Esophagus muscularis mucosa (tissue), 4 donors: ENCODE data around the gene PRLH. TPM values are rescaled to one million over a fixed set of nuclear protein-coding genes. Genes with fewer than 3 reads are reported as not detected.

ENCODE experiments used
- DNase-seq: peaks from one replicate; pipeline ENCODE4 v3.0.0-alpha.2; 2017; ENCODE audit errors: extremely low spot score
- H3K27ac ChIP-seq, 4 donors: fragments of 200-600 bp; sonication (generic); replicated peaks in 1 of 4; 1 replicate in 3 of 4; 2 replicates in 1 of 4; pipeline ENCODE4 v1.5.1; 2016 to 2019; ENCODE audit warnings: mild to moderate bottlenecking in 1 of 4
- H3K27me3 ChIP-seq, 4 donors: fragments of 200-600 bp; sonication (generic); one replicate each; pipeline versions ENCODE4 v1.5.1 to v1.6.0; 2016 to 2019
- H3K36me3 ChIP-seq, 4 donors: fragments of 200-600 bp; sonication (generic); one replicate each; pipeline ENCODE4 v1.5.1; 2016 to 2019
- H3K4me1 ChIP-seq, 4 donors: fragments of 200-600 bp; sonication (generic); one replicate each; pipeline ENCODE4 v1.5.1; 2016 to 2019
- H3K4me3 ChIP-seq, 4 donors: fragments of 200-600 bp; sonication (generic); 1 replicate in 2 of 4; 2 replicates in 2 of 4; pipeline ENCODE4 v1.5.1; 2016 to 2019; ENCODE audit warnings: mild to moderate bottlenecking in 4 of 4, moderate library complexity in 1 of 4
- H3K9me3 ChIP-seq, 4 donors: fragments of 200-600 bp; sonication (generic); 1 replicate in 3 of 4; 2 replicates in 1 of 4; pipeline ENCODE4 v1.5.1; 2016 to 2019
- EP300 ChIP-seq: sonication (generic); formaldehyde crosslinking; IDR thresholded peaks from one replicate; pipeline ENCODE4 v1.6.1; 2017; ENCODE audit warnings: antibody characterized with exemption
- POLR2A ChIP-seq: fragments of 450-650 bp; IDR thresholded peaks from one replicate; pipeline ENCODE4 v1.6.1; 2017; ENCODE audit warnings: antibody characterized with exemption, moderate library complexity, mild to moderate bottlenecking, low read depth
- POLR2AphosphoS5 ChIP-seq, 2 donors: sonication (generic); formaldehyde crosslinking; IDR thresholded peaks; one replicate each; pipeline ENCODE4 v1.6.1; 2017; ENCODE audit warnings: antibody characterized with exemption in 2 of 2
- WGBS: methylation state at CpG from one replicate; pipeline ENCODE4 v1.1.5; 2018; 5-methylcytosine and 5-hydroxymethylcytosine counted together
- intact Hi-C: fragments of 100-400 bp; cut with DNase I; formaldehyde crosslinking; loops from one replicate; pipeline ENCODE4 v1.15.1; 2023
- total RNA-seq, 4 donors: library from RNA; depleted of rRNA; stranded (reverse); fragments of >200 nt; gene quantifications; one replicate each; pipeline versions ENCODE4 v1.1.0 to v1.2.1, GENCODE V29; 2016
- TF ChIP-seq, protein P1 (sequence below), 3 experiments: fragments of 200-600 bp in 2 of 3; fragments of 450-650 bp in 1 of 3; sonication (generic) in 2 of 3; IDR thresholded peaks; one replicate each; pipeline ENCODE4 v1.5.1; 2017 to 2019; ENCODE audit warnings: antibody characterized with exemption in 3 of 3, mild to moderate bottlenecking in 2 of 3, moderate library complexity in 1 of 3

Gene PRLH
- total RNA-seq, 4 donors from 2014 or later, result not detected

DNA sequence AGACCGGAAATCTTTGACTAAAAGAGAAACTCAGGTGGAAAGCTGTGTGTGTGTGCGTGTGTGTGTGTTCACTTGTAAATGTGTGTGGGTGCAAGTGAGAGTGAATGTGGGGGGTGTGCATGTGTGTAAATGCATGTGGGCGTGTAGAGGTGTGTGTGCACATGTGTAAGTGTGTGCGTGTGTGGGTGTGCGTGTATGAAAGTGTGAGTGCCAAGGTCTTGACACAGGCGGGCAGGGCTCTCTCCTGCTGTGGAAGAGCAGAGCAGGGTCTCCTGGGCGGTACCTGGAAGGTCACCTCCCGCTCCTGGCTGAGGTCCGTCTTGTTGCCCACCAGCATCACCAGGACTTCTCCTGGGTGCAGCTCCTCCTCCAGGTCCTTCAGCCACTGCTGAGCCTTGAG, 10.6 kb downstream of the PRLH start:
- intact Hi-C loops, result loop anchor here (10.0 kb wide), 3 partner anchors 162 to 482 kb away; partner anchors contain the start of gene COL6A3
- Histone ChIP-seq H3K27ac (no peak overlapping the region), H3K9me3 (no peaks in the 10 kb centered on the region), H3K27me3 (no peaks in the 10 kb centered on the region), H3K4me1 (peaks cover 17 to 35% (median 29%) of the 10 kb centered on the region in 4 donors), H3K36me3 (no peaks in the 10 kb centered on the region), H3K4me3 (no peak overlapping the region)
- no peak for DNase-seq
- WGBS, result 96% methylated on average over 9 of the region's 9 CpGs
- TF ChIP-seq POLR2AphosphoS5 (IDR thresholded peaks at IDR 0.05) (no peak), EP300 (no peak), POLR2A (no peak)
- TF ChIP-seq, protein P1, sequence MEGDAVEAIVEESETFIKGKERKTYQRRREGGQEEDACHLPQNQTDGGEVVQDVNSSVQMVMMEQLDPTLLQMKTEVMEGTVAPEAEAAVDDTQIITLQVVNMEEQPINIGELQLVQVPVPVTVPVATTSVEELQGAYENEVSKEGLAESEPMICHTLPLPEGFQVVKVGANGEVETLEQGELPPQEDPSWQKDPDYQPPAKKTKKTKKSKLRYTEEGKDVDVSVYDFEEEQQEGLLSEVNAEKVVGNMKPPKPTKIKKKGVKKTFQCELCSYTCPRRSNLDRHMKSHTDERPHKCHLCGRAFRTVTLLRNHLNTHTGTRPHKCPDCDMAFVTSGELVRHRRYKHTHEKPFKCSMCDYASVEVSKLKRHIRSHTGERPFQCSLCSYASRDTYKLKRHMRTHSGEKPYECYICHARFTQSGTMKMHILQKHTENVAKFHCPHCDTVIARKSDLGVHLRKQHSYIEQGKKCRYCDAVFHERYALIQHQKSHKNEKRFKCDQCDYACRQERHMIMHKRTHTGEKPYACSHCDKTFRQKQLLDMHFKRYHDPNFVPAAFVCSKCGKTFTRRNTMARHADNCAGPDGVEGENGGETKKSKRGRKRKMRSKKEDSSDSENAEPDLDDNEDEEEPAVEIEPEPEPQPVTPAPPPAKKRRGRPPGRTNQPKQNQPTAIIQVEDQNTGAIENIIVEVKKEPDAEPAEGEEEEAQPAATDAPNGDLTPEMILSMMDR (IDR thresholded peaks at IDR 0.05), result no peak

DNA sequence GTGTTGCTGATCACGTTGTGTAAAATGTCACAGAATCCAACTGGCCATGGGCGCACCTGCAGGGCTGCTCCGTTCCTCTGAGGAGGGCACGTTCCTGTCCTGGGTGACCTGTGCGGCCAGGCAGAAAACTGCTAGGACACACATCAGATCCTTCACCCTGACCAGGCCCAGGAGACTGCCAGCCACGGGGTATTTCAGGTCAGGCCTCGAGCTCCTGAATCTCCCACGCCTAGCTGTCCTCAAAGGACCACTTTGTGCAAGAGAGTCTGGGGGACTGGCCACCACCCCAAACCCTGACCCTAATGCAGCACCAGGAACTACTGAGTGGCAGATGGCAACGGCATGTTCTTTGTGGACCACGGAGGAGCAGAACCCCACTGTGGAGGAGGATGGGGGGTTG, 11.1 kb downstream of the PRLH start:
- H3K27ac ChIP-seq, result no peak overlapping the region
- no peak for DNase-seq
- H3K36me3 ChIP-seq, result no peaks in the 10 kb centered on the region
- no peaks in the 10 kb centered on the region for H3K9me3 ChIP-seq
- H3K4me3 ChIP-seq, result no peak overlapping the region
- H3K27me3 ChIP-seq, result no peaks in the 10 kb centered on the region
- intact Hi-C loops, result loop anchor here (10.0 kb wide), 3 partner anchors 163 to 483 kb away; partner anchors contain the start of gene COL6A3
- WGBS, result 95% methylated on average over 5 of the region's 10 CpGs
- peaks cover 17 to 35% (median 29%) of the 10 kb centered on the region in 4 donors for H3K4me1 ChIP-seq
- no peak for TF ChIP-seq POLR2AphosphoS5 (IDR thresholded peaks at IDR 0.05)
- no peak for TF ChIP-seq POLR2A
- TF ChIP-seq, protein P1 (IDR thresholded peaks at IDR 0.05), result no peak
- TF ChIP-seq EP300, result no peak

DNA sequence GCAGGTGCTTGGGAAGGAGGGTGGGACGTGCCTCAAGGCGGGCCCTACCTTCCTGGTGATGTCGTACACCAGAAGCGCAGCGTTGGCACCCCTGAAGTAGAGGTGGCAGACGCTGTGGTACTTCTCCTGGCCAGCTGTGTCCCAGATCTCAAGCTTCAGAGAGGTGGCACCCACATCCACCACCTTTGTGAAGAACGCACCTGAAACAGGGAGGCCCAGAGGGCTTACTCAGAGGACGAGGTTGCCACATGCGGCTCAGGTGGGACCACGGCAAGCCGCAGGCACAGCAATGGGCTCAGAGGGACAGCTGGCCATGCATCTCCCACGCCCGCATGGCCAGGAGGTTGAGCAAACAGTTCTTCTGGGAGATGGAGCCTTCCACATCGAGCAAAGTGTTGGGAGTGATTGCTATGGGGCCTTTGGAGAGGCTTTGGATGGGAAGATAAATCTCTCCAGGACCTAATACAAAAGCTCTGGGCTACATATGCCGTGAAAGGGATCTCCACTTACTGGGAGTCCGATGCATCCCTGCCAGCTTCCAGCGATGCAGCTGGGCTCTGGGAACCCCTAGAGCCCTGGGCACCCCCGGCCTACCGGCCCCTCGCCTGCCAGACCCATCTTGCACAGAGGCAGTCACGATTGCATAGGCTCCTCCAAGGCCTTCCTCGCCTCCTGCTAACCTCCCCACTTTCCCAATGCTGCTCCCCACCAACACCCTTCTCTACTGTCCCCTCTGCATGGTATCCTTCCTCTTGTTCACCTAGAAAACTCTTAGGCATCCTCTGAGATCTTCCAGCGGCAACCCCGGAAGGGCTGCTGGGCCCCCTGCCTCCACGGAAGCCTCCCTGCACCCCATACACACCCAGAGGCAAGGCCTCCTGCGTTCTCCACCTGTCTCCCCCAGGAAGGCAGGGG, 11.8 kb downstream of the PRLH start:
- intact Hi-C loops, result loop anchor here (10.0 kb wide), 3 partner anchors 163 to 483 kb away; partner anchors contain the start of gene COL6A3
- WGBS, result 93% methylated on average over 26 of the region's 26 CpGs
- TF ChIP-seq POLR2AphosphoS5 (IDR thresholded peaks at IDR 0.05) (no peak), POLR2A (no peak), EP300 (no peak)
- TF ChIP-seq, protein P1 (IDR thresholded peaks at IDR 0.05), result no peak

DNA sequence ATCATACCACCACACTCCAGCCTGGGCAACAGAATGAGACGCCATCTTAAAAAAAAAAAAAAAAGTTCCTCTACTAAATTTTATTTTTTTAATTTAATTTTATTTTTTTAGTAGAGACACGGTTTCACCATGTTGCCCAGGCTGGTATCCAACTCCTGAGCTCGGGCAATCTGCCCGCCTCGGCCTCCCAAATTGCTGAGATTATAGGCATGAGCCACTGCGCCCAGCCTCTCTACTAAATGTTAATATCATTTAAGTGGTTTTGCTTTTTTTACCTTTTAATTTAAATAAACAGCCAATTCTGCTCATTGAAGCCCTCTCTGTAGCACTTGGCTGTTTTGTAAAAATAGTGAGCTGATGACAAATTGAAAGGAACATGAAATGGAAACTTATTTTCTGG, 15.0 kb downstream of the PRLH start:
- TF ChIP-seq, protein P1 (IDR thresholded peaks at IDR 0.05), result no peak
- TF ChIP-seq POLR2AphosphoS5 (IDR thresholded peaks at IDR 0.05) (no peak), EP300 (no peak), POLR2A (no peak)
- peak overlapping the region in 2 of 4 donors; percentile 35 to 37 for H3K4me3 ChIP-seq
- no peaks in the 10 kb centered on the region for H3K36me3 ChIP-seq
- intact Hi-C loops, result loop anchor here (2.0 to 5.0 kb wide), 2 partner anchors 86 to 165 kb away; no protein-coding TSS in a partner anchor
- peak overlapping the region; percentile 71 to 81 (median 74) for H3K27ac ChIP-seq
- WGBS, result 84% methylated on average over 6 of the region's 6 CpGs
- H3K4me1 ChIP-seq, result peaks cover 14 to 20% (median 18%) of the 10 kb centered on the region in 4 donors
- DNase-seq, result no peak
- no peaks in the 10 kb centered on the region for H3K9me3 ChIP-seq
- no peaks in the 10 kb centered on the region for H3K27me3 ChIP-seq

More for the DNA sequence above, 11.8 kb downstream of the PRLH start:
- no peak overlapping the region for H3K4me3 ChIP-seq
- no peaks in the 10 kb centered on the region for H3K27me3 ChIP-seq
- H3K9me3 ChIP-seq, result no peaks in the 10 kb centered on the region
- H3K36me3 ChIP-seq, result no peaks in the 10 kb centered on the region
- H3K4me1 ChIP-seq, result peaks cover 17 to 36% (median 31%) of the 10 kb centered on the region in 4 donors
- no peak overlapping the region for H3K27ac ChIP-seq
- no peak for DNase-seq
